Activated gamma-delta T cell treated with Interleukin-2 at 50 U/mL for 16 hours (primary cell): ENCODE results near the gene CFAP74.
"Not testable (repeated sequence)": the region's sequence is repeated elsewhere in the genome, so short reads cannot be mapped to it uniquely, and the experiment has no call there.

Source experiments
- DNase-seq: peaks from one replicate; pipeline ENCODE4 v3.0.0-alpha.2; 2020

CFAP74 gene

GRCh38 chr1:1943834-1944570 is 59.6 kb downstream of the CFAP74 start:
- peak; percentile 64 for DNase-seq

- no peak for DNase-seq
Observed at GRCh38 chr1:1942753-1943656, 60.6 kb downstream of the CFAP74 start.

GRCh38 chr1:1941868-1942752 is 61.5 kb downstream of the CFAP74 start:
- DNase-seq, result no peak

GRCh38 chr1:1941211-1941841 is 62.3 kb downstream of the CFAP74 start:
- no peak for DNase-seq

GRCh38 chr1:1940123-1940425 is 63.5 kb downstream of the CFAP74 start:
- no peak for DNase-seq

- DNase-seq, result no peak
Observed at GRCh38 chr1:1939296-1940122, 64.1 kb downstream of the CFAP74 start.

GRCh38 chr1:1938613-1939295 is 64.8 kb downstream of the CFAP74 start:
- no peak for DNase-seq

- no peak for DNase-seq
Observed at GRCh38 chr1:1938276-1938573, 65.4 kb downstream of the CFAP74 start.

GRCh38 chr1:1937549-1938275 is 65.9 kb downstream of the CFAP74 start:
- no peak for DNase-seq

GRCh38 chr1:1937061-1937460 is 66.5 kb downstream of the CFAP74 start:
- DNase-seq, result no peak

GRCh38 chr1:1934848-1935247 is 68.7 kb downstream of the CFAP74 start:
- not testable (repeated sequence) for DNase-seq

- no peak for DNase-seq
Observed at GRCh38 chr1:1929639-1930545, 73.7 kb downstream of the CFAP74 start.

- no peak for DNase-seq
Observed at GRCh38 chr1:1929102-1929638, 74.4 kb downstream of the CFAP74 start.

- DNase-seq, result no peak
Observed at GRCh38 chr1:1928231-1929101, 75.1 kb downstream of the CFAP74 start.

GRCh38 chr1:1927751-1928150 is 75.8 kb downstream of the CFAP74 start:
- no peak for DNase-seq

- no peak for DNase-seq
Observed at GRCh38 chr1:1926886-1927660, 76.5 kb downstream of the CFAP74 start.

GRCh38 chr1:1926346-1926811 is 77.2 kb downstream of the CFAP74 start:
- DNase-seq, result no peak
